Fibroblast of pulmonary artery (primary cell): Measurements from ENCODE around the gene NTN3.

Experiments used
- DNase-seq: peaks from one replicate; pipeline ENCODE4 v3.0.0-alpha.2; 2010; ENCODE audit warnings: low read depth
- H3K4me3 ChIP-seq: replicated peaks from 2 replicates; pipeline ENCODE4 v1.5.1; 2011; ENCODE audit warnings: low read depth, mild to moderate bottlenecking, control low read depth, low read length, moderate library complexity
- TF ChIP-seq, protein P1 (sequence below): IDR thresholded peaks from 2 replicates; pipeline ENCODE4 v1.5.1; 2011; ENCODE audit warnings: mild to moderate bottlenecking, control low read depth, low read length, inconsistent platforms; ENCODE audit errors: missing control alignments

NTN3 gene

DNA sequence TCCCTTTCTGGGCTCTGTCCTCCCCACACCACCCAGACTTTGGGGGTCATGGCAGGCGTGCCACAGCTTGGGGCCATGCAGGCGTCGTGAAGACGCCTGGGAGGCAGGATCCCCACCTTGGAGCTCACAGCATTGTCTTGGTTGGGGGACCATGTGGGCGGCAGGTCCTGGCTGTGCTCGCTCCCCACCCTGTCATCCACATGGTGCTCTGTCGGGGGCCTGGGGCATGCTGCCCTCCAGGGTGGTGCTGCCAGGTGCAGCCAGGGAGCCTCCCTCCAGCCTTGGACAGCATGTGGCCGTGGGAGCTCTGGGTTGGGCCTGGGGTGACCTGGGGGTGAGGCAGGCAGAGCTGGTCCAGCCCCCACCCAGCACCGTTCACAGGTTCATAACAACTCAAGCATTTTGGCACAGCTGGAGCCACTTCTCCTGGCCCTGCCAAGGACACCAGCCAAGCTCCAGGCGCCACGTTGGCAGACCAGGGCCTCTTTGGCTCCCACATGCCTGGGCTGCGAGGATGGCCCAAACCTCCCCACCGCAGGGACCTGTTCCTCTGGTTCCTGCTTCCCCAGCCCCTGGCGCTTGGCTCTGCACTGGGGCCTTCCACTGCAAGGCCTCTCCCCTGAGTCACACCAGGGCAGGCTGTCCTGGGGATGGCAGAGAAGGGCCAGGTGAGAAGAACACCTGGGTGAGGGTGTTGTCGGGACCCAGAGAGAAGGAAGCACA is 27.6 kb downstream of the NTN3 start:
- DNase-seq, result no peak
- TF ChIP-seq, protein P1, sequence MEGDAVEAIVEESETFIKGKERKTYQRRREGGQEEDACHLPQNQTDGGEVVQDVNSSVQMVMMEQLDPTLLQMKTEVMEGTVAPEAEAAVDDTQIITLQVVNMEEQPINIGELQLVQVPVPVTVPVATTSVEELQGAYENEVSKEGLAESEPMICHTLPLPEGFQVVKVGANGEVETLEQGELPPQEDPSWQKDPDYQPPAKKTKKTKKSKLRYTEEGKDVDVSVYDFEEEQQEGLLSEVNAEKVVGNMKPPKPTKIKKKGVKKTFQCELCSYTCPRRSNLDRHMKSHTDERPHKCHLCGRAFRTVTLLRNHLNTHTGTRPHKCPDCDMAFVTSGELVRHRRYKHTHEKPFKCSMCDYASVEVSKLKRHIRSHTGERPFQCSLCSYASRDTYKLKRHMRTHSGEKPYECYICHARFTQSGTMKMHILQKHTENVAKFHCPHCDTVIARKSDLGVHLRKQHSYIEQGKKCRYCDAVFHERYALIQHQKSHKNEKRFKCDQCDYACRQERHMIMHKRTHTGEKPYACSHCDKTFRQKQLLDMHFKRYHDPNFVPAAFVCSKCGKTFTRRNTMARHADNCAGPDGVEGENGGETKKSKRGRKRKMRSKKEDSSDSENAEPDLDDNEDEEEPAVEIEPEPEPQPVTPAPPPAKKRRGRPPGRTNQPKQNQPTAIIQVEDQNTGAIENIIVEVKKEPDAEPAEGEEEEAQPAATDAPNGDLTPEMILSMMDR, result no peak
- H3K4me3 ChIP-seq, result no peak overlapping the region

DNA sequence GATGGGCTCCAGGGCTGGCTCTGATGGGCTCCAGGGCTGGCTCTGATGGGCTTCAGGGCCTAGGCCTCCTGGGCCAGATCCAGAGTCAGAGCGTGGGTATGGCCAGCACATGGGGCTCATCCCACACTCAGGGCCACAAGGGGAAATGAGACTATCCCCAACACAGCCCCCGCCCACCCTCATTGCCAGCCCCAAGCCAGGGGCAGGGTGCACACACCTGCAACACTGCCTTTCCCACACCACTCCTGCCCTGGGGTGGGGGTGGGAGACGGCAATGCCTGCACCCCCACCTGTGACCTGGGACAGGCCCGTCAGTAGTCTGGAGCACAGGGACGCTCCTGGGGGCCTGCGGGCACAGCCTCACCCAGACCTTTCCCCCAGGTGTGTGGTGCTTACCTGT is 28.4 kb downstream of the NTN3 start:
- H3K4me3 ChIP-seq, result no peak overlapping the region
- TF ChIP-seq, protein P1, result no peak
- no peak for DNase-seq

DNA sequence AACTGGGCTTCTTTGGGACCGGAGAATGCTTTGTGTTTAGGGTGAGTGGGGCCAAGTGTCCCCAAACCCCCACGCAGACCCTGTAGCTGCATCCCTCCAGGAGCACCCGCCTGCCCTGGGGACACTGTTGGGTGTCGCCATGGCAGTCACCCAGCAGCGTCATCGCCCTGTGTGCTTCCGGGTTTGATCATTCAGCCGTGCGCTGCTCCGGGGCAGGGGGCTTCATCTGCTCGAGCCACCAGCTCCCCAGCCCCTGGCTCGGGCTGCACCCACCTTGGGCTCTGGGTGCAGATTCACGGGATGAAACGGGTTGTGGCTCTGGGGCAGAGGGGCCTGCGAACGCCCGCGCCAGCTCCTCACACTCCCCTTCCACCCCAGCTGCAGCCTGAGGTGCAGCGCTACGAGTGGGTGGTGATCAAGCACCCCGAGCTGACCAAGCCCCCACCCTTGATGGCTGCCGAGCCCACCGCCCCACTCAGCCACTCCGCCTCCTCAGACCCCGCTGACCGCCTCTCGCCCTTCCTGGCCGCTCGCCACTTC is 28.9 kb downstream of the NTN3 start:
- H3K4me3 ChIP-seq, result no peak overlapping the region
- TF ChIP-seq, protein P1, result no peak
- no peak for DNase-seq

DNA sequence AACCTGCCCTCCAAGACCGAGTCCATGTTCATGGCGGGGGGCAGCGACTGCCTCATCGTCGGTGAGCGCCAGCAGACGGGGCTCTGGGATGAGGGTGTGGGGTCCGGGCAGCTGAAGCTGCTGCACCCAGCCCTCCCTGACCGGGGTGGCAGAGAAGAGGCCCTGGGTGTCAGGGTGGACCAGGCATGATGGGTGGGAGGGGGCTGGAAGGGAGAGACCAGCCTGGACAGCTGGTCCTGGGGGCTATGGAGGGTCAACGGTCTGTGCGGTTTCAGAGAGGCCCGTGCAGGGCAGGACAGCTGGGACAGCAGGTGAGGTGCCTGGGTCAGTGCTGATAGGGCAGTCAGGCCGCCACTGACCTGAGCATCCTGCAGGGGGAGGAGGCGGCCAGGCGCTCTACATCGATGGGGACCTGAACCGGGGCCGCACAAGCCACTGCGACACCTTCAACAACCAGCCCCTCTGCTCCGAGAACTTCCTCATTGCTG is 29.4 kb downstream of the NTN3 start:
- H3K4me3 ChIP-seq, result no peak overlapping the region
- DNase-seq, result no peak
- TF ChIP-seq, protein P1, result no peak

DNA sequence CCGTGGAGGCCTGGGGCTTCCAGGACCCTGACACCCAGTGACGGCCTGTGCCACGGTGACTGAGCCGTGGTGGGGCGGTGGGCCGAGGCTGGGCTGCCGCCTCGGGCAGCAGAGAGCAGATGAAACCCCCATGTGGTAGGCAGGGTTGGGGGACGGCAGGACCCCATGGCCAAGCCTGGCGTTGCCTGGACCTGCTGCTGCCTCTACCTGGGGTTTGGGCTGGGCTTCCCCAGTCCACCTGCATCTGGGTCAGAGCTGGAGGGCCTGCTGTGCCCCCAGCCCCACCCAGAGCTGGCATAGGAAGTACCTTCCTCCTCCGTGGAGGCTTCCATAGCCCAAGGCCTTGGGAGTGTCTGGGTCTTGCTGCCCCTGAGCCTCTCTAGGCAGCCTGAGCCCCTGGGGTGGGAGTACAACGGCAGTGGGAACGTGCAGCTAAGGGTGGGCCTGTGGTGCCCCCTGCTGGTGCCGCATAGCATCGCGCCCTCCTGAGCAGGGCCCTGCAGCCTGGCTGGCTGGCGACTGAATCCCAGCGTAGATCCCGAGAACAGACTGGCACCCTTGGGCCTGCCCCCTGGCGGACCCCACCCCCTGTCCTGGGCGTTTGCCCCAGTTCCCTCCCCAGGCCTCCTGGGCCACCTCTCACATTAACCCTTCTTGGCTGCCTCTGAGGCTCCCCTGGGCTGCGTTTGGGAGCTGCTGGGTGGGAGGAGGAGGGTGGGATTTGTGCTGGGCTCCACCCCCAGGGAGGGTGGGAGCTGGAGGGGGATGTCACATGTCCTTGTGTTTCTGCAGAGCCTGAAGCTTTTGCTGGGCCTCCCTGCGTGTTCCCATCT is 30.0 kb downstream of the NTN3 start:
- TF ChIP-seq, protein P1, result peak; percentile 92
- DNase-seq, result peak; percentile 86
- no peak overlapping the region for H3K4me3 ChIP-seq

DNA sequence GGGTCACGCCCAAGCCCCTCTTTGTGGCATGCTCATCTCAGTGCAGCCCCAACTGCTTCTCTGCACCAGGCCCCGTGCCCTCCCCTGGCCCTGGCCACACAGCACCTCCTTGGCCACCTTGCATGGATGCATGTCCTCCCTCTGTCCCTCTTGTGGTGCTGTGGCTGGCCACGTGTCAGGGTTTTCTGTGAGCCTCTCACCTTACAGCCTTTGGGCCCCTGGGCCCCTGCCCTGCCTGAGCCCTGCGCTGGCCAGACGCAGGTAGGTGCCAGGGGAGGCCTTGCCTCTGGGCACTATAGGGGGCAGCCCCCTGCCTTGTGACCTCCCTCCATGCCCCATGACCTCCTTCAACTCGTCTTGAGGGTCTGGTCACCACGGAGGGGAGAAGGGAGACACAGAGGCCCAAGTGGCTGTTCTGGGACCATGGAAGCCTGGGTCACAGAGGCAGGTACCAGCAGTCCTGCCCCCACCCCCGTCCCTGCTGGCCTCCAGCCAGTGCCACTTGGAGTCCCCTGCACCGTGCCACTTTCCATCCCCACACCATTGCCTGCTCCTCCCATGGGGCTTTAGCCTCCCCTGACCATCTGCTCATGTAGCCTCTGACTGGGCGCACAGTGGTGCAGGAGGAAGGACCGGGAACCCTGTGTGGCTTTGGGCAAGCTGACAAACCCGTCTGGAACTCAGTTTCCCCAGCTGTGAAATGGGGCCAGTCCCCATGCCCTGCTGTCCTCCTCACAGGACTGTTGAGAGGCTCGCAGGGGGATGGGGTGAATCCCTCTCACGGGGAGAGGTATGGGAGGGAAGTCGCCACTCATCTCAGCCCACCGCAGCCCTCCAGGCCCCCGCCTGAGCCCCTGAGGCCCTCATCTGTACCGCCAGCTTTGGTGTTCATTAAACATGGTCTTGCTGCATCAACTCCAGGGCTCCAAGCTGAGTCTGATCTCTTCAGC is 31.1 kb downstream of the NTN3 start:
- DNase-seq, result no peak
- H3K4me3 ChIP-seq, result no peak overlapping the region
- TF ChIP-seq, protein P1, result no peak
